ENCODE results near the gene OR5AU1.
"Not testable (repeated sequence)": the region's sequence is repeated elsewhere in the genome, so short reads cannot be mapped to it uniquely, and the experiment has no call there.

Gene OR5AU1

GRCh38 chr14:21171128-21171527 is 15.3 kb upstream of the OR5AU1 start:
- DNase-seq (ENCODE audit: low read depth in 2 of 2), result no peak

- DNase-seq (ENCODE audit: low read depth in 2 of 2), result no peak
Measured at GRCh38 chr14:21169573-21169972, 13.7 kb upstream of the OR5AU1 start.

- DNase-seq (ENCODE audit: low read depth in 2 of 2), result no peak
Measured at GRCh38 chr14:21168055-21168454, 12.2 kb upstream of the OR5AU1 start.

GRCh38 chr14:21165670-21166069 is 9.8 kb upstream of the OR5AU1 start:
- not testable (repeated sequence) for DNase-seq (ENCODE audit: low read depth in 2 of 2)

- DNase-seq (ENCODE audit: low read depth in 2 of 2), result not testable (repeated sequence)
Measured at GRCh38 chr14:21165002-21165605, 9.2 kb upstream of the OR5AU1 start.

GRCh38 chr14:21163871-21164291 is 8.0 kb upstream of the OR5AU1 start:
- no peak for DNase-seq (ENCODE audit: low read depth in 2 of 2)

- DNase-seq (ENCODE audit: low read depth in 2 of 2), result no peak
Measured at GRCh38 chr14:21162081-21162480, 6.2 kb upstream of the OR5AU1 start.

GRCh38 chr14:21160061-21160610 is 4.3 kb upstream of the OR5AU1 start:
- DNase-seq (ENCODE audit: low read depth in 2 of 2), result no peak

- not testable (repeated sequence) for DNase-seq (ENCODE audit: low read depth in 2 of 2)
Measured at GRCh38 chr14:21158175-21158574, 2.3 kb upstream of the OR5AU1 start.

- no peak for DNase-seq (ENCODE audit: low read depth in 2 of 2)
Measured at GRCh38 chr14:21149641-21150367, 6.1 kb downstream of the OR5AU1 start.

GRCh38 chr14:21145437-21145836 is 10.4 kb downstream of the OR5AU1 start:
- no peak for DNase-seq (ENCODE audit: low read depth in 2 of 2)

GRCh38 chr14:21142357-21142756 is 13.5 kb downstream of the OR5AU1 start:
- no peak for DNase-seq (ENCODE audit: low read depth in 2 of 2)

GRCh38 chr14:21136024-21136423 is 19.8 kb downstream of the OR5AU1 start:
- DNase-seq (ENCODE audit: low read depth in 2 of 2), result no peak

GRCh38 chr14:21133901-21134300 is 22.0 kb downstream of the OR5AU1 start:
- no peak for DNase-seq (ENCODE audit: low read depth in 2 of 2)

GRCh38 chr14:21123429-21123828 is 32.4 kb downstream of the OR5AU1 start:
- DNase-seq (ENCODE audit: low read depth in 2 of 2), result no peak

- DNase-seq (ENCODE audit: low read depth in 2 of 2), result no peak
Measured at GRCh38 chr14:21121122-21121521, 34.7 kb downstream of the OR5AU1 start.

GRCh38 chr14:21120686-21121085 is 35.2 kb downstream of the OR5AU1 start:
- no peak for DNase-seq (ENCODE audit: low read depth in 2 of 2)

- DNase-seq (ENCODE audit: low read depth in 2 of 2), result no peak
Measured at GRCh38 chr14:21118933-21119332, 36.9 kb downstream of the OR5AU1 start.

- no peak for DNase-seq (ENCODE audit: low read depth in 2 of 2)
Measured at GRCh38 chr14:21113369-21113768, 42.5 kb downstream of the OR5AU1 start.

GRCh38 chr14:21112255-21112654 is 43.6 kb downstream of the OR5AU1 start:
- DNase-seq (ENCODE audit: low read depth in 2 of 2), result no peak

GRCh38 chr14:21109377-21110138 is 46.3 kb downstream of the OR5AU1 start:
- DNase-seq (ENCODE audit: low read depth in 2 of 2), result peak in 1 of 2 donors; percentile 54

- no peak for DNase-seq (ENCODE audit: low read depth in 2 of 2)
Measured at GRCh38 chr14:21108791-21109190, 47.1 kb downstream of the OR5AU1 start.
